Measurements from ENCODE around the gene SLF1. TPM values are rescaled to one million over a fixed set of nuclear protein-coding genes. Genes with fewer than 3 reads are reported as not detected.

Gene SLF1
- polyA plus RNA-seq, 3 donors, result 13.7 to 18.6 (median 15.3) TPM

DNA sequence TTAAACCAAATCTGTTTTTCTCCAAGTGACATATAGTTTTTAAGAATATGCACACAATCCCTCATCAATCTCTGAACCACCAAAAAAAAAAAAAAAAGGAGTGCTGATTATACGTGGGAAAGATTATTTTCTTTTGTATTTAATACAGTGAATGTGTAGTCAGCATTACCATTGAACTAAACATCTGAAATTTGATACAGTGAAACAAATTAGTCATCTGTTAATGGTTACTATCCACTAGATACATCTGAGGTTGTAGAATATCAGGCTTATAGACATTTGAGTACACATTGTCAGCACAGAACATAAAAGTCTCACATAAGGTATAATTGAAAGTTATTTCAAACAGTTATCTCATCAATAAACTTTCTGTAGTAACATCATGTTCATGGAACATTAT, 87.0 kb downstream of the SLF1 start:
- DNase-seq, result no peak

DNA sequence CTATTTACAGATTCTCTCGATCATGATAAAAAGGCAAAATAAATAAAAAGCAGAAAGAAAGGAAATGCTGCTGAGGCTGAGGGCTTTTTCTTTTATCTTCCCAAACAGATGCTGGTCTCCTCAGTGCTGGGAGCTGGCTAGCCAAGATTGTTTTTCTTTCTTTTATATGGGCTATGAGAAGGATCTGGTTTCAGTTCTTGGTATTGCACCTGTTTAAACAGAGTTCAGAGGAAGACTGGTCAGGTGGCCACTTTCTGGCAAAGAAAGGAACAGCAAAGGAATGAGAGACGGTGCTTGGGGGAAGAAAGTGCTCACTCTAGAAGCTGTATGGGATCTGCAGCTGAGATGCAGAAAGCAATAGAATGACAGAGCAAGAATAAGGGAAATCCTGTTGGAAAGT, 88.9 kb downstream of the SLF1 start:
- DNase-seq, result peak; percentile 50

DNA sequence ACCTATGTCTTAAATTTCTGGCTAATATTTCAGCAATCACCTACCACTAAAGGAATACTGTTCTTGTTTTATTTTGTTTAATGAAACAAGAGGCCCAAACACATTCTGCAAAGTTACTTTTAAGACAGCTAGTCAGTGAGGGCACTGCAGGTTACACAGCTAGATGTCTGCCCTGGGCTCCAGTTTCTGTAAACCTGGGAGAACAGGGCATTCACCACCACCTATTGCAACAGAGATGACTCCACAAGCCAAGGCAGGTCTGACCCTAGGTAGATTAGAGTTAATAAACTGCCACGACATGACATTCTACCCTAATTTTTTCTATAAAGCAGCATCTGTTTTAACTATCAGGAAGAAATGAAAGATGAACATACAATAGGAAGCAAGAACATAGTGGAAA, 90.8 kb downstream of the SLF1 start:
- DNase-seq, result no peak

DNA sequence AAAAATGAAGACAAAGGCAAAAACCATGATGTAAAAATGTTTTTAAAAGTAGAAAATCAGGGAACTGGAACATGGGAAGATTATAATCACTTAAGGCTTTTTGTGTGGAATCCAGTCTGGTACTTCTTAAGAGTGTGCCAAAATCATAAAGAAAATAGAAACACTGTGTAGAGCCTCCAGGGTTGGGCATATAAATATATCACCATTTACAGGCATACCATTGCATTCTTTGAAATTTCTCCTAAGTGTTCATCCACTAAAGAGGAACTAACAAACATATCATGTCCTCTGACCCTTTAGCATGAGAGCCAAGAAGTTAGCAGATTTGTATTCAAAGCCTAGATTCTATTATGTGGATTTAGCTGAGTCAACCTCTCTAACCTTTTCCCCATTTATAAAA, 93.3 kb downstream of the SLF1 start:
- no peak for DNase-seq

DNA sequence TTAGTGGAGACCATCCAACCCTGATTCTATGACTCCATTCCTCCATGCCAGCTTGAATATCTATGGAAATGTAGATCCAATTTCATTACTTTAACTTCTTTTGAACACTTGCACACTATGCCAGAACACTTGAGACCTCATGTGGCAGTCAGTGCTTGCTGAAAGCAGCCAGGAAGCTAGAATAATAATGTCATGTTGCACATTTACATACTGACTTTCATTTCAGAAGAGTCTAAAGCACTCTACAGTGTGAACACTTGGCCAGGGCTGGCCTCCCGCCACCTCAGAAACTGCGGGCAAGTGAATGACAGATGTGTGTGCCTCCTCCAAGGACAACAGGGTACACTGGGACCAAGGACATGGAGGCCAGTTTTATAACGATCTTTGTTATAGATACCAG, 97.3 kb downstream of the SLF1 start:
- no peak for DNase-seq

DNA sequence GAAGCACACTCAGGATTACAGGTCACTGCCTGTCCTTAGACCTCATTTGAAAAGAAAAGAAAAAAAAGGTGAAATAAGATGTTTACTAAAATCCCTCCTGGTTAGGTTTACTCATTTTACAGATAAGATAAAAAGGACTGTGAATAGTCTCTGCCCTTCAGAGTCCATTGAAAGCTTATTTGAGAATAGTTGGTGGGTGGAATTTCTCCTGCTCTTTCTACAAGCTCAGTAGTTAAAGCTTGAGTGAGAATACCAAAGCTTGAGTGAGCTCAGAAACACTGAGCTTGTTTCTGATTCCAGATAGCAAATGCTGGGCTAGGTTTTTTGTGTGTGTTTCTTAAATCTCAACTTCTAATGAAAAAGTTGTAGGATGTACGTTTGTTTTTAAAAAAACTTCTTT, 106.7 kb downstream of the SLF1 start:
- DNase-seq, result no peak

DNA sequence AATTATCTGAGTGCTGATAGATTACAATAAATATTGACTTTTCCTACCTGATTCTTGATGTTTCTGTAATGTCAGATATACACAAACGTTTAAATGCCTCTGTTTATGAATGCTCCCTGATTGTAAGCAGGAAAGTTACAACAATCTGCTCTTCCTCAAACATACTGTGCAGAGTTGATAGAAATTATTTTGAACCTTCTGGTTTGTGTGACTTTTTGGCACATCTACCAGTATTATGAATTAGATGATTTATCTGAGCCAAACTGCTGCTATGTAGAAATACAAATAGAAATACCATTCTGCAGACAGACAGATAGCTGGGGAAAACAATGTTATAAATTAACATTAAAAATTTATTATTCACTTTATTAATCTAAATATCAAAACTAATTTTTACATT, 113.0 kb downstream of the SLF1 start:
- no peak for DNase-seq

DNA sequence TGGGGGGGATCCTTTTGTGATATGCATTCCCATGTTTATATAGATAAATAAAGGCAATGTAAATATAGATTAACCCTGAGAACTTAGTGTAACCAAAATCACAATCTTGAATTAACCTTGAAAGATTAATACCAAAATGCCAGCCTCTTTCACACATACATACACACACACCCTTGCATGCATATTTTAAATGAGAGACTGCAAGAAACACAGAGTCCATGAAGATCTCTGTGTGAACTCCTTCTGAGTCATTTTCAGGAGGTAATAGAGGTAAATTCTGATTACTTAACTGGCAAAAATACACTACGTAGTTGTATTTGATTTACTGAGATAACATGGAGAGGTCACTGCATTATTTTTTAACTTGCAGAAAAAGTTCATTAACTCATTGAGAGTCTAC, 118.0 kb downstream of the SLF1 start:
- DNase-seq, result no peak

DNA sequence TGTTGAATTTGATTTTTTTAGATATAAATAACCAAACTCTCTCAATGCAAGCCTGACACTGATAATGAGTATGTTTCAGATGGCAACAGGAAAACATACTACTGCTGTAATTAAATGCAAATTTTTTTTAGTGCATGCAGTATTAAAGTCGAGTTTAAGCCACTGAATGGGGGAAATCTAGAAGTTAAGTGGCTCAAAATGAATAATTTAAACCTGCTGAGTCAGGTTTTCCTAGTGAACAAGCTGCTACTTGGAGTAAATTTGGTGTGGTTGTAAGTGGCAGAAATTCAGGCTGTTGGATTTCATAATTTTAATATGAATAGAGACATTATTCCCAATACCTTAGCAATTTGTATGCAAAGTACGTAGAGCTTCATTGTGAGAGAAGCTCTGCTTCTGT, 121.8 kb downstream of the SLF1 start:
- no peak for DNase-seq

DNA sequence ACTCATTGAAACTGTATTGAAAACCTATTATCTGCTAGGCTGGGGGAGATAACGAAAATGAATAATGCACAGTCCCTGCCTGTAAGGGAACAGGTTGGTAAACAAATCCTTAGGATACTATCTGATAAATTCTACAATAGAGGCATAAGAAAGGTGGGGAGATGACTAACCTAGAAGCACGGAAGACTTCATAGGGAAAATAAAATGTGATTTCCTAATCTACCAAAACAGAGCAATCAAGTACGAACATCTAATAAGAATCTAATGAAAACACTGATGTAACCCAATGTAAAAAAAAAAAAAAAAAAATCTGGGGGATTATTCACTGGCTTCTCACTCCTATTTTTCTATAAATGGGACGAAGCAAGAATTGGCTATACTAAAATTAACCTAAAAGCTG, 124.4 kb downstream of the SLF1 start:
- DNase-seq, result no peak

DNA sequence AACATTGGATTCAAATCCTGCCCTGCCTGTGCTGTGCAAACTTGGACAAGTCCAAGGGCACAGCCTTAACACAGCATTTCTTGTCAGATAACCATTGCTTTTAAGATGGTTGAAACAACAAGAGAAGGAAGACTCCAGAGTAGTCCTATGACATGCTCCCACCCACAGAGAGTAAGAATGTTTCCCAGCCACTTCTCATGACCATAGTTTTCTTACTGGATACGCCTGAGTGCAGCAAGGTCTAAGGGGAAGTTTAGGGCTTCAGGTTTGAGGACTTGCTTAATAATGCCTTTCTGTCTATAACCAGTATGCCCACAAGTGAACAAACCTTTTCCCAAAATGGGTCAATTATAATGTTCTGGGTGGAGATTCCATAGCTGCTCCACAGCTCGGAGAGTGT, 126.4 kb downstream of the SLF1 start:
- no peak for DNase-seq

DNA sequence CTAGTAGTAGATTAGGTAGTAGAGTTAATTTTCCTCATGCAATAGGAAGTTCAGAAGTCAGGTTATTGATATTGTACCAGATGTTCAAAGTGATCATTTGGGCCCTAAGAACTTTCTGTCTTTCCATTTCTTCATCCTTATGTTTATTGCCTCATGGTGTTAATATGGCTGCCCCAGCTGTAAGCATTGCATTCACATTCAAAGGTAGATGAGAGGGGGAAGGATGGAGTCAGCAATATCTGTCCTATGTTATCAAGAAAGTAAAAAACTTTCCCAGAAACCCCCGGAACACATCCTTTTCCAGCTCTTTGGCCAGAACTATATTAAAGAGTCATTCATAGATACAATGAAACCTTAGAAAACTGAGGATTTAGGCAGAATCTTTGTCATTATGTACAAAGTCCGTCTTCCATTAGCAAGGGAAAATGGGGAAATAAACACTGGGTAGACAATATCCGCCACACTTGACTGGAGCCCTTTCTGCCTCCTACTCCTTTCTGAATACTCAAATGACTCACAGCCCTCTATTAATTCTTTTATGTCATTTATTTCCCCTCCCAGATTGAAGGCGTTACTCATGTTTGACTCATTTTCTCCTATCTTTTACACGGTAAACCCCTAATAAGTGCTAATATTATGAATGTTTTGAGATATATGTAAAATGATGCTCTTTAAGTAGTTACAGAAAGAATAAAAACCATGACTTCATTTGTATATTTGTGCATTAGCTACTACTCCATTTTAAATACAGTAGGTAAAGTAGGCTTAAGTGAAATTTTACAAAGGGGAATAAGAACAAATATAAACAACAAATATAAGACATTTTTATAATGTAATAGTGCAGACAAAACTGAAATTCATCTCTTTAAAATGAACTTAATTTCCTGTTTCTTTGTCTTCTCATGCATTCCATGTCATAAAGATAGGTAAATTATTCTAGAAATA, 127.6 kb downstream of the SLF1 start:
- DNase-seq, result no peak

DNA sequence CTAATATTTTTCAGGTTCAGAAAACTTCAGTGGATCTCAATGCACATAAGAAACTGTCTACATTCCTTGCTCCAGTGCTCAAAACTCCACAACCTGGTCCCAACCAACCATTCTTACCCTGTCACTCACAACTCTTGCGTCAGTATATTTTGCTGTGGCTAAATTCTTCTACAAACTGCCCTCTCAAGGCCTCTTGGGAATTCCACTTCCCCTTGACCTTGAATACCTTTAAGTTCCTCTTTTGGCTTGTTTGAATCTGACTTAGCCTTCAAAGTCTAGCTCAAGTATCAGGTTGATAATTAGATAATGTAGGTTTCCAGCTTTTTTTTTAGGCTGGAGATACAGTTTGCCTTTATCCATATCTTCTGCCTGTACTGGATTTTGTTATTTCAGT, 128.3 kb downstream of the SLF1 start:
- DNase-seq, result no peak

Other genes starting within 250 kb of the SLF1 start
- 1 to 10 TPM; 3.6 to 4.6 (median 3.7) TPM for gene KIAA0825, start 65 bp upstream of the SLF1 start, polyA plus RNA-seq (ENCODE audit: insufficient read length in 3 of 3)

Data from renal pelvis (tissue), 4 donors.